HPDE6-E6E7 (cell line): Measurements from ENCODE around the gene C1orf53.

ENCODE experiments used
- DNase-seq: peaks from one replicate; pipeline ENCODE4 v3.0.0; 2011; ENCODE audit warnings: missing footprints; ENCODE audit errors: extremely low spot score

The C1orf53 gene

DNA sequence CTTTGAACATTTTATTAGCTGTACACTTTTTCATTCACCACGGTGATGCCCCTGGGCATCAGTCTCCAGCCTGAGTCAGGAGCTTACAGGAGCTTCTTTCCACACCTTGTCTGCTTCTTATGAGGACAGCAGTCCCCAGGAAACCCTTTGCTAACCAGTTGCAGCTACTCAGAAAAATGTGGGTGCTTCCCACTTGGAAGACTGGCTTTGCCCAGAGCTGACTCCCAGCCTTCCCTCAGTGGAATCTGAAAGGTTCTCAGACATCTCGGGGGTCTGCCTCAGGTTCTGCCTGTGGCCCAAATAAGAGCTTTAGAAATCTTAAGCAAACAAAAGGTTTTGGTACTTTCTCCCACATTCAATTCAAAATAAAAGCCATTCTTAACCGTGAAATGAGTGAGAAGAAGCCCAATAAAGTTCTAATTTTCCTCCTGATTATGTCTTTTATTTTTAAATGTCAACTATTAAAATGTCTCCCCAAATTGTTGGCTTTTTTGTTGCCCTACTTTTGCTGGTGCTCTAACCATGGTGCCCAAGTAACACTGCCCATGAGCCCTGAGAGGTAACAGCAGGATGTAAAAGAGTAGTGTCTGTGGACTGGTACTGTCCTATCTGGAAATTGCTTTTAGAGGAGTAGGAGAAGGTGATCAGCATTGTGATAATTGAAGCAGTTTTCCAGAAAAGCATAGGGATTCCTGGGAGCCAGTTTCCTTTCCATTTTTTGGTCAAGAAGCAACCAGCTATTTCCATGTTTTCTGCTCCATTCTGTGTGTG, 5.6 kb downstream of the C1orf53 start:
- DNase-seq: no peak

DNA sequence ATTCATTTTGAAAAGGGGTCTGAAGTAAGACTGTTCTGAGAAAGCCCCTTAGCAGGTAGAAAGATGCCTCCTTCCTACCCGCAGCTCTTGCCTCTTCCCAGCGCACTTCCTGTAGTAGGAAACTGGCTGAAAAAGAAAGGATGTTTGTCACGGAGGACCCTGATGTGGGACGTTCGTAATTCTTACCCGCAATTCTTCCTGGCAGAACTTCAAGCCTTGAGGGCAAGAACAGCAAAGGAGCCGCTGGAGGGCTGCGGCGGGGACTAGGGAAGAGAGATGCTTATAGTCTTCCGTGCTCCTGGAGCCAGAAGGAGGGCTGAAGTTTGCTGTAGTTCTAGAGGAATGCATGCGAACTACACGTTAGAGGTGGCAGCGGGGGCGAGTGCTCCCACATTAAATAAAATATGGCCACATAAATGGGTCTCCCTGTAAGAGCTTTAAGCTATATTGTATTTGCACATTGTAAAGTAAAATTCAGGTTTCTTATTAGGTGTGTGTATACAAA, 6.3 kb downstream of the C1orf53 start:
- DNase-seq: no peak

GRCh38 chr1:197909384-197909783, 7.0 kb downstream of the C1orf53 start:
- no peak for DNase-seq

DNA sequence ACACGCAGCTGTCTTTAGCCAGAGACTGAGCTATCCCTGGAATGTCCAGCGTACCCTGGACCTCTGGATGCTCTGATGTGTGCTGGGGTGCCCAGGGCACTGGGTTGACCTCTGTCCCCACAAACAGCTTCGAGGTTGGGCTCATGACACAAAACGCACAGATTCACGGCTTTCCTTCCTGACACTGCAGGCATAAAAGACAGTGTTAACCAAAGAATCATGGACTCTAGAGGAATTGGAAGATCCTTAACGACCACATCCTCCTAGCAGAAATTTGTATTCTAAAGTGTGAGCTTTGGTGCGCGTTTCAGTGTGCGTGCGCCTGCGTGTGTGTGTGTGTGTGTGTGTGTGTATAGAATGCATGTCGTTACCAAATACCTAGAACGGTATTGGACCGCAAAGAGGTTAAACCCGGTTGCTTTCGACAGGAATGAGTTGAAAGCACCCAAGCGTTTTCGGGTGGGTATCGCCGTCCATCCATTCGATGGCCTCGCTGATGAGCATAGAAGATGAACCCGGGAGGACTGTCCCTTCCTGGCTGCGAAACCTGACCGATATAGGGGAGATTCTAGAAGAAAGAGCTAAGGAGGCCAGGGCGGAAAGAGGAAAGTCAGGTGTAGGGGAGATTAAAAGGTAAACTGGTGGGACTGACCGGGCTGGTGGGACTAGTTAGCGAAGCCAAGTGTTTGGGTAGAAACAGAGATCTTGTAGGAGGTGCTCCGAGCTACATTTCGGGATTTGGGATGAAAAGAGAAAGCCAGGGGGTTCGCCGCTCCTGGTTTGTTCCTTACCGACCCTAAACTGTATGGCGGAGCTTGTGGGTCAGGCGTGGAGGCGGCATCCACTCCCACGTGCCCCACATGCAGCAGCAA, 7.9 kb downstream of the C1orf53 start:
- DNase-seq: no peak

- no peak for DNase-seq
Measured at GRCh38 chr1:197911111-197911856, 8.9 kb downstream of the C1orf53 start.

DNA sequence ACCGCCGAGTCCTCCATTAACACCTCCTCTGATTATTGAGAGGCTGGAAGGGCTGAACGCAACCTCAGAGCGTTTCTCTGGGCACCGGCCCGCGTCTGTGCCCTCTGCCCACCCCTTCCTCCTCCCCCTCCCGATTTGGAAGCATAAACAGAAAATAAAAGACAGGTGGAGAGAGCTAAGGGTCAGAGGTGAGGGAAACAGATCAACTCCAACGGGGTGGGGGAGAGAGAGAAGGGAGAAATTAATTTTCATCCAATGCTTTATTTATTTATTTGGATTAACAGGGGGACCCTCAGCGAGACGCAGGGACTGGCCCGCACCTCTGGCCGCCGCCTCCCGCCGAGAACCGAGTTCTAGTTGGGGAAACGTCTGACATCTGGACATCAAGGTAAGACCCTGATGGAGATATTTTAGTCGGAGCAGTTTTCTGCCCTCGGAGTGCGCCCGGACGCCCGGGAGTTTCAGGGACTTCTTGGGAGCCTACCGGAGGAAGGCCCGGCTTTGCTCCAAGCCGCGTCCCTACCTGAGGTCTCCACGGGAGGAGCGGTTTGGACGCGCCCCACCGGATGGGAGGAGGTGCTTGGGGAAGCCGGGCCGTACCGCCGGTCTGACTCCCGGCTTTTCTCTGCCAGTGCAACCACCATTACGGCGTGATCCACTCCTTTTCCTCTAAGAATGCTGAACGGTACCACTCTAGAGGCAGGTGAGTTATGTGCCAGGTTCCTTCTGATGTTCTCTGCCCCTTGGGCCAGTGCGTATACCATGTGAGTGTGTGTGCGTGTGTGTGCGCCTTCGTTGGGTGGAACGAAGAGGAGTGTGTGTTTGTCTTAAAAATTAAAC, 9.6 kb downstream of the C1orf53 start:
- DNase-seq: no peak

- no peak for DNase-seq
Measured at GRCh38 chr1:197912739-197913494, 10.5 kb downstream of the C1orf53 start.

DNA sequence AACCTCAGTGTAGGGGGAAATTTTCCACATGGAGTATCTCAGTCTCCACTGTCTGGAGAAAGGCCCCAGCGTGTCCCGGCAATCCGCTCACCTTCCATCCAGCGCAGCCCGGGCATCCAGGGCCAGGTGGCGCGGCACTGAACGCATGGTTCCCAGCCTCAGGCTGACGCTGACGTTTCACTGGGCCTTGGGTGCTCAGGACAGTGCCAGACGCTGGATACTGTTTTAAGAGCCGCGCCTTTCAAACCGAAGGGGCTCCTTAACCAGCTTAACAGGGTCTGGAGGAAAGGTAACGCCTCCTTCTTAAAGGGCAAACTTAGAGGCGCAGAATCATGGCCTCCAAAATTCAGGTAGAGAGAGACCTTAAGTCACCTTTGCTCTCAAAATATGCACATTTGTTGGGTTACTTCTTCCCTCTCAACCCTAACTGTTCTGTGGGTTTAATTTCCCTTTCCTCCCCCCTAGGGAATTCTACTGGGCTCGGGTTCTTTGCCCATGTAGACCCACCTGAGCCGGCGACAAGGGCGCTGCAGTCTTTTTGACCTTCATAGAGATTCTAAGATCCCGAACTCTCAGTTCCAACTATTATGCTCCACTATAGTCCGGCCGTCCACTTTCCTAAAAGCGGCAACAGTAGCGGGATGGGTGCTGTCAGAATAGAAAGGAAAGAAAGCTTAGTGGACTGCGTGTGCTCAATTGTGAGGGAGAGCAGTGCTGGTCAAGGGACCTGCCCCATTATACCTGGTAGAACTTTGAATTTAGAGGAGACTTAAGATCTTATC, 11.3 kb downstream of the C1orf53 start:
- DNase-seq: no peak

DNA sequence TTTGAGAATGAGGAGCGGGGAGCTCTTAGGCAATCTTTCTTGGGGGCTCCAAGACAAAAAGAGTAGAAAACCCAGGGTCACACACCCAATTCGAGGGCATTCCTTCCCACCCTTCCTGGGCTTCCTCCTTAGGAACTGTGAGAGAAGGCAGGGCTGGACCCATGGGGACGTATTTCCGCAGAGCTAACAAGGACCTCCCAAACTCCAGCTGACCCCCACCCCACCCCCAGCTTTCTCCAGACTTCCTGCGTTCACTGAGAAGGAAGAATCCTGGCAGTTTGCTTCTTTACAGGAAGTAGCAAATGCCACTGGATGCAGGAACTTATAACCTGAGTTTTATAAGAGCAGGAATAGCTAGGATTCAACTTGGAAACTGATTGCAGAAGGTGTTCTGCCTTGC, 12.1 kb downstream of the C1orf53 start:
- DNase-seq: no peak

- no peak for DNase-seq
Measured at GRCh38 chr1:197915260-197915861, 12.9 kb downstream of the C1orf53 start.

DNA sequence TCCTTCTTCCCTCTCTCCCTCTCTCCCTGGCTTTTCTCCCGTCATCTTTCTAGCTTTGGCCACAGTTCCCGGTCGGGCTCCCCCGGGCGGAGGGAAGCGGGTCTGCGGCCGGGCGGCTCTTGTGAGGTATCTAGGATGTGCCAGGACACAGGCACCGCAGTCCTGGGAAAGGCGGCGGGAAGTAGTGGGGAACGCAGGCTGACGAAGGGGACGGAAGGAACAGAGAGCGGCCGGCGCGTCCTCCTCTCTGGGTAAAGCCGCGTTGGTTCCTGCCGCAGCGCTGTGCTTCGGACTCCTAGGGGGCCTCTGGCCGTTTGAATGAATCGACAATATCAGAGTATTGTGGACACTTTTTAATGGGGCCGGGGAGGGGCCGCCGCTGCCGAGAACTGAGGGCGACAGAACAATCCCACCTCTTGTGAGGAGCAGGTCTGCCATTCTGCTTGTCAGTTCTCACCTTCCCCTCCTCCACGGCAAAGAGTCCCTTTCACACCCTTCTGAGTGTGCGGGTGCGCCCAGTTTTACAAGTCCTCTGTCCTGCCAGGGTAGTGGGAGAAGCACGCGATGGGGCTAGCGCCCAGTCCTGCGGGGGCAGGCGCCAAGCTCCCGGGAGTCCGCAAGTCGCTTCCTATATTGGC, 13.6 kb downstream of the C1orf53 start:
- peak; percentile 53 for DNase-seq

DNA sequence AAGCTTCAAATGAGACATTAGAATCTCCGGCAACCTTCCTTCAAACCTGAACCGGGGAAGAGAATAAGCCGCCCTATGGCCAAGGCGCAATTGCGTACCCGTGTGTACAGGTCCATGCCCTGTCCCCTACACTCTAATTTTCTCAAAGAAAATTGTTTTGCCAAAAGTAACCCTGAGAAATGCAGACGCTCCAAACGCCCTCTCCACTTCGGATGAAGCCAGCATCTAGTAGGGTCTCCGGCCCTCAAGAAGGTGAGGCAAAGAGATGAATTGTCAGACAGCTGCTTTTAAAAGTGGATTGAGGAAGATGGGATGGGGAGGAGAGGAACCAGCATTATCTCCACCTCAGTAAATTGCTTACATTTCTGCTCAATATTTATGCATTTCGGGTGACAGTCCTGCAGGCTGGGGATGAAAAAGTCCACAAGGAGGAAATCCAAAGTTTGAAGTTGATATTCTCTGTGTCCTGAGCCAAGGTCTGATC, 14.1 kb downstream of the C1orf53 start:
- DNase-seq: no peak

DNA sequence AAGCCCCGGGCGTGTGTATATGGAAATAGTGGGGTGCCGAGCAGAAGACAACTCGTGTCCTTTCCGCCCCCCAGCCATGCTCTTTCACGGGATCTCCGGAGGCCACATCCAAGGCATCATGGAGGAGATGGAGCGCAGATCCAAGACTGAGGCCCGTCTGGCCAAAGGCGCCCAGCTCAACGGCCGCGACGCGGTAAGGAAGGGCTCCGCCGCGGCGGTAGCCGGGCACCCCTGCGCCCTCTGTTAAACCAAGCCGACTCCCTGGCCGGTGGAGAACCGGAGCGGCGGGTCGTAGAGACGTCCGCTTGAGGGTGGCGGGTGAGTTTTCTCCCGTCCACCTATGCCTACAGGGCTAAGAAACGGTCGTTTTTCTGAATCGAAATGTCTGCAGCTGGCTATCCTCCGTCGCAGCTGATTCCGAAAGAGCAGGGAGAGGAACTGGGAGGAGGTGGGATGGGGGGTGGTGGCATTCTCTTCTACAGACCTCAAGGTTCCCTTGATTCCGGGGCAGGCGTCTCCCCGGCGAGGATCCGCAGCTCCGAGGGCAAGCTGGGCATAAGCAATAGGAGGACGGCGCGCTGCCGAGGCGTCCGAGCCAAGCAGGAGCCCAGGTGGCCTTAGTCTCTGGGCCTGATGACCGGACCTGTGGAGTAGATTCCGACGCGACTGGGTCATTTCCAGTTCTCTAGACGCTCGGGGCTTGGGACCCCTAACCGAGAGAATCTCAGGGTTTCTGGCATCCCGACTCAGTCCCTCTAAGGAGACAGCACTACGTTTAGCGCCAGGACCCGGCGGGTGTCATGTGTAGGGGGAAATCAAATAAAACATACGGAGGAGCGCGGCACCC, 15.6 kb downstream of the C1orf53 start:
- DNase-seq: no peak

DNA sequence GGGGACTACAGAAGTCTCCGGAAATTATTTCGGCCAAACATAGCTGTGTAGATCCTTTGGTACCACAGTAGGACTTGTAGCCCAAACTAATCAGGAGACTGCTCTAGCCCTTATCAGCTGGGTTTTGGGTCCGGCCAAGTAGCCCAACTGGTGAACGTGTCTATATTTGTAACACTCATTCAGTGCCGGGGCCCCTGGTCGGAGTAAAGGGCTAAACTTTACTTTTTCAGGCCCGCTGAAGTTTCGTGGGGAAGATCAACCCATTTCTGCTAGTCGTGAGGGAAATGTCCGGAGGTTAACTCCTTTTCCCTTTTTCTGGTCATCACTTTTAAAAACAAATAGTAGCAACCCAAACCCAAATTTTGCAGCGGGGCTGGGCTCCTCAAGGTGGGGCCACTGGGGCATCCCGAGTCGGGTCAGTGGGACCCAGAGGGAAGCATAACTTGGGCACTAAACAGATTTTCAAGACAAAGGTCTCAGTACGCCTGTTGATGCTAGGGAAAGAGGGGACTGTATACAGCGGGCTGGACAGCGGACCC, 16.4 kb downstream of the C1orf53 start:
- no peak for DNase-seq

- DNase-seq: no peak
Measured at GRCh38 chr1:197919346-197920066, 17.1 kb downstream of the C1orf53 start.

DNA sequence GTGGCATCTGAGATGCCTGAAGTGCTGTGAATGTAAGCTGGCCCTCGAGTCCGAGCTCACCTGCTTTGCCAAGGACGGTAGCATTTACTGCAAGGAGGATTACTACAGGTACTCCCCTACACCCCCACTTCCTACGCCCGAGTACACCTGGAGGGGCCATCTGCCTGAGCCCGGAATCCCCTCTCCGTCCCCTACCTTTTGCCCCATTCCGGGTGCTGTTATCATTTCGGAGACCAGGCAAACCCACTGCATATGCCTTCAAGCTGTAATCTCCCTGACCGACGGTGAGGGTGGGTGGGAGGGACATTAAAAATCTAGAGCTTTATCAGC, 17.6 kb downstream of the C1orf53 start:
- no peak for DNase-seq
